HG03354 (cell line): ENCODE measurements around the gene GPR68.
"Not testable (repeated sequence)": the region's sequence is repeated elsewhere in the genome, so short reads cannot be mapped to it uniquely, and the experiment has no call there.

Experiments
- ATAC-seq: cut with Tn5 transposase; IDR thresholded peaks from one replicate; pipeline ENCODE4 v1.9.1; 2021; ENCODE audit warnings: mild to moderate bottlenecking; ENCODE audit not compliant: unreplicated experiment, poor library complexity, severe bottlenecking

The GPR68 gene

DNA sequence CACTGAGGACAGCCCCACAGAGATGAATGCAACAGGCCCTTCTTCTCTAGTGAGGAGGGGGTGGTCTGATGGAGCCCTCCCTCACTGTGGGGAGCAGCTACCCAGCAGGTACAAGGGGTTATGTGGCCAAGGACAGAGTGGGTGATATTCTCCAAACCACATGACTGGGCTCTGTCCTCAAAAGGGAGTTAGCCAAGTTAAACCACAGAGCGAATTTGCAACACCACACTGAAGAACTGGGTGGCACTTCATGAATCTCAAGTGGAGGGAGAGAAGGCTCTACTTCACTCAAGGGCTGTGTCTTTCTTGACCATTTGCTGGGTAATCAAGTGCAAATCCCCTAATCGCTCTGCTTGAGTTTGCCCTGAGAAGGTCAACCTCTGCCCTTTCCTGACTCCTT, 12.5 kb downstream of the GPR68 start:
- ATAC-seq: no peak

DNA sequence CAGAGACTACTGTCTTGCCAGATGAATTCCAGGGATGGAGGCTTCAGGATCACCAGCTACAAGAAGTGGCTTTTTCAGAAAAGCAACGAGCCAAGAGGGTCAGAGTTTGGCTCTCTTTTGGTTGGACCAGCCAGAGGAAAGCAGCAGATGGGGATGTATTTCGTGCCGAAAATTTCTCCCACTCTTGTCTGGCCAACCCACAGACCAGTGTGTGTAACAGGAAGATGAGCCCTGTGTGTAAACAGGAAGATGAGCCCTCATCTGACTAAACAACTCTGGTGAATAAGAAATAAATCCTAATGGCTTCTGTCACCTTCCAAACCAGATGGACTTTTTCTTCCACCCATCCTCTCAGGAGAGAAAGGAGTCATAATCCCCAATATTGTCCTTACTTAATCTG, 13.1 kb downstream of the GPR68 start:
- ATAC-seq: no peak

DNA sequence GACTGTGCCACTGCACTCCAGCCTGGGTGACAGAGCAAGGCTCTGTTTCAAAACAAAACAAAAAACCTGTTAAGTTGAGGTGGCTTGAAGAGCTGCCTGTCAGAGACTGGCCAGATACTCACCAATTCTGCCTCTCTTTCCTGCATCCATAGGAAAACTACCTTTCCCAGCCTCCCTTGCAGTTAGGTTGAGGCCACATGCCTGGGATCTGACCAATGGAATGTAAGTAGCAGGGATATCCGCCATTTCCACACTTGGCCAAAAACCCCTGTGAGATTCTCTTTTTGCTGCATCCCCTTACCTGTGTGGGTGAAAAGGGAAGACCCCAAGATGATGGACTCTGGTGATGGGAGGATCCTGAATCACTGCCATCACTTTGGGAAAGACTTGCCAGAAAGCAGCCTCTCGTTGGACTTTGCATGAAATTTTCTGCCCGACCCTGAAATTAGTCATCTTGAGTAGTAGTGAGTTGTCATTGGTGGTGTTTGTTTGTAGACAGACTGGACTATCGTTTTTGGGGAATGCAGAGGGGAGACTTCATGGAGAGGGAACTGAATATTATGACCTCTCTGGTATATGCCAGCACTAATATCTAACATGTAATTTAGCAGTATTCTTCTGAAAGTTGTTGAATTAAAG, 14.0 kb downstream of the GPR68 start:
- ATAC-seq: no peak

DNA sequence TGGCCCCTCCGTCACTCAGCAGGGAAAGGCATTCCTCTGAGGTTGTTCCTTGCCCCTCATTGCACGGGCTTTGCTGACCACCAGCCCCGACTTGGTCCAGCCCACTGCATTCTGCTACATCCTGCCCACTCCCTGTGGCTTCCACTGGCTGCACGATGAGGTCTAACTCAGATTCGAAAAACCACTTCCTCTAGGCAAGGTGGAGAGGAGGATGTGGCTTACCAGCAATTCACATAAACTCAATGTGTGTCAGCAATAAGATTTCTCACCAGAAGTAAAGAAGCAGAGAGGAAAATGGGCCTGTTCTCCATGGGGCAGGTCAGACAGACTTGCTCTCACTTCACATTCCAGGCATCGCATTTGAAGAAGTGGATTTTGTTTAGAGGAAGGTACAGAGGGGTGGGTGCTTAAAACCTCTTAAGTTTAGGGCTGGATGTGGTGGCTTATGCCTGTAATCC, 14.7 kb downstream of the GPR68 start:
- ATAC-seq: peak; percentile 84

DNA sequence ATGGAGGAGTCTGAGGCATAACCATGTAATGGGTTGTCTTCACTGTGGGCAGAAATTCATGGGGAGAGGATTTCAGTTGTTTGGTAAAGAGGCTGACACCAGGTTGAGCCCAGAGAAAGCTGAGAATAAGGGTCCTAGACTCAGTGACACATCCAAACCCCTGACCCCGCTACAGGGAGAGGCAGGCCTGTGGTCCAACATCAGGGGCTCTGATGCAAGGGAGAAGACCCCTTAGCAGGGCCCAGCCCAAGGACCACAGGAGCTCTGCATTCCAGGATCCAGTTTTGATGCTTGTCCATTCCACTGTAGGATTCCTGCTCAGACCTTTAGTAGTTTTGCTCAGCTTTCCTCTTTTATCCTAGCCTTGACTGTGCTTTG, 15.5 kb downstream of the GPR68 start:
- ATAC-seq: no peak

DNA sequence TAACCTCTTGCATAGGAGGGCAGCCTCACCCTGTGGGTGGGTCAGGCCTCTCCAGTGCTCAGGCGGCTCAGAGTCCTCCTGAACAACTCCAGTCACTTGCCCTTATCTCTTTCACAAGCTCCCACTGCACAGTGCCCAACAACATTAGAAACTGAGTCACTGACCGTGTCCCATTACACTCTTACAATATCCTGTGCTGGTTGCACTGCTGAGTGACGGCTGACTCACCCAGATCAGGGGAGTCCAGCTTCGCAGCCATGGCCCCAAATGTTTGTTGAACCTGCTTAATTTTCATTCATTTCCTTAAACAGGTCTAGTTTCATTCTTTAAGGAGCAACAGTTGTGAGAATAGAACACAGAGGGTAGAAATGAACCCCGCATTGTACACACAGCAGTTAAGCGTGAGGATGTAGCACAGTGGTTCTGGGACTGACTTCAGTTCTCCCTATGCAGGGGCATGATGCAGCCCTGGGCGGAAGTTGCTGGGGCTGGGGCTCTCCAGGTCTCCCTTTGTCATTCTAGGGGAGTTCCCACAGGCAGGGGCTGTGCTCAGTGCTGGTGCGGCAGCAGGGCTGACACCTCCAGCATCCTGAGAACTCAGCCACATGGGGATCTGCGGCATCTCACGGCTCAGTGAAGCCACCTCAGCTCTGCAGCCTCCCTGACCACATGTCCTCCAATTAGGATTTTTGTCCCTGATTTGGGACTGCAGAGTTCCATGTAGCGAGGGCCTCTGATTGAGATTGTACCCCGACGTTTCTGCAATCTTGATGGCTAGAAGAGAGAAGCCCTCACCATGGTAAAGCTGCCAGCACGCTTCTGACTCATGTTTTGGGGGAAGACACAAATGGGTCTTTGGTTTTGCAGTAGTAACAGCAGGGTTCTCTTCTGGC, 16.1 kb downstream of the GPR68 start:
- ATAC-seq: peak; percentile 76

DNA sequence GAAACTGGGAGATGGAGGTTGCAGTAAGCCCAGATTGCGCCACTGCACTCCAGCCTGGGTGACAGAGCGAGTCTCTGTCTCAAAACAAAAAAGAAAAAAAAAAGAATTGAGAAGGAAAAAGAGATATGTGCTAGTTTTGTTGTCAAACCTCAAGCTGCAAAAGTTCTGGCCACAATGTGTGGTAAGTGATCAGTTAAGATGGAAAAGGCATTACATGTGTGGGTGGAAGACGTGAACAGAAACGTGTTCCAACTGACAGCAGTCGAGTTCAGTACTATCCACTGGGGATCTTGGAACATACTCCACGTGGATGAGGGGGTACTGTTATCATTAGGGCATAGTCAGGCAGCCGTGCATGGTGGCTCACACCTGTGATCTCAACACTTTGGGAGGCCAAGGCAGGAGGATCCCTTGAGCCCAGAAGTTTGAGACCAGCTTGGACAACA, 17.3 kb downstream of the GPR68 start:
- no peak for ATAC-seq

DNA sequence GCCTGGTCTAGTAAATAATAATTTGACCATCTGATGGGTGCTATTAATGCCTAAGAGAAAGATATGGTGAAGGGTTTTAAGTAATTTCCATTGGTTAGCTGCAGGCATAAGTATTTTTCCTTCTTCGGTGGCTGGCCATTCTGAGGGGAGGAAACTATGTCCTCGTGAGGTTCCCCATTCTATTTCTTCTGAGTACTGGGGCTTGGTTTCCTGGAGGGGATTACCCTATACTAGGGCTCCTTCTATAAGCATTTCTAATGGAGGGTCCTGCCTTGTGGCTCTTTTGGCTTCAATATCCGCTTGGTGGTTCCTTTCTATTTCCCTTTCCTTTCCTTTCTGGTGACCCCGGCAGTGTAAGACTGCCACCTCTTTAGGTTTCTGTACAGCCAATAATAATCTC, 18.1 kb downstream of the GPR68 start:
- ATAC-seq: not testable (repeated sequence)

DNA sequence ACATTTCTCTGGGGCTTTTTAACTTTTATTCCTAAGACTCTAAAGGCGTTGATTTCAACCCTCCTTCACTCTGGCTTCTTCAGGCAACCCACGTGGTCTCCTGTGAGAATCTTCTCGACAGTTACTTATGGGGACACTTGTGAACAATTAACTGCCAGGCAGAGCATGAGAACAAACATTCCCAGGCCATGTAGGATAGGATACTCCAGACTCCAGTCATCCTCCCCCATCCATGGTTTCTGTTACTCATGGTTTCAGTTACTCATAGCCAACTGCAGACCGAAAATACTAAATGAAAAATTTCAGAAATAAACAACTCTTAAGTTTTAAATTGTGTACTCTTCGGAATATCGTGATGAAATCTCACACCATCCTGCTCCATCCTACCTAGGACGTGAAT, 19.5 kb downstream of the GPR68 start:
- no peak for ATAC-seq

DNA sequence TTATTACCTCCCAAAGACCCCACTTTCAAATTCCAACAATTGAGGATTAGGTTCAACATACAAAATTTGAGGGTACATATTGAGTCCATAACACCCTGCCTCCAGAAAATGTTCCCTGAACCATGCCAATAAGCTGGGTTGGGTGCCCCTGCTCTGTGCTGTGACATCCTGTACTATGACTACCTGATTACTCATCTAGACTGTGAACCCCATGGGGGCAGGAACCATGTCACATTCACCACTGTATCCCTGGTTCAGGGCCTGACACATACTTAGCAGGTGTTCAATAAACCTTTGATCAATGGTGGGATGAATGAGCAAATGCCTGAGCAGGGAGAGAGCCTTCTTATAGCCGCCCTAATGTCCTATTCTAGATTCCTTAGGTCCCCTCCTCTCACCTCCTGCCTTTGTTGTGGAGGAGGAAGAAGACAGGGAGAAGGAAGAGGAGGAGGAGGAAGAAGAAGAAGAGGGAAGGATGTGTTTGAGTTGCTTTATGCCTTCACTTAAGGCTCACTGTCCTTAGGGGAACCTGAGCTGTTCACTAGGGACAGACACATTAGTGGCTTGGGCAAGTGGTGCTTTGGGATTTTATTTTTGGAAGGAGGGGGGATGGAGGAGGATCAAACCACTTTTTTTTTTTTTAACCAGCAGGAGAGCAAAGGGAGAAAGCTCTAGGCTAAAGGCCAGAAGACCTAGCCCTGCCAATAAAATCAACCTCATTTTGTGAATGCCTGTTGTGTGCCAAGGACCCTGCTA, 21.3 kb downstream of the GPR68 start:
- no peak for ATAC-seq

DNA sequence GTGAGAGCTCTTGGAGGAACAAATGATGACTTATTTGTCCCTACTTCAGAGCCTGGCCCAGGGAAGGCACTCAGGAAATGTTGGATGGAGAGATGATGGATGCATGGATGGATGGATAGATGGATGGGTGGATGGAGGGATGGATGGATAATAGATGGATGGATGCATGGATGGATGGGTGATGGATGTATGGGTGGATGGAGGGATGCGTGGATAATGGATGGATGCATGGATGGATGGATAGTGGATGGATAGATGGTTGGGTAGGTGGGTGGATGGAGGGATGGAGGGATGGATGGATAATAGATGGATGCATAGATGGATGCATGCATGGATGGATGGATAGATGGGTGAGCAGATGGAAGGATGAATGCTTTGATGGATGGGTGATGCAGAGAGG, 23.2 kb downstream of the GPR68 start:
- no peak for ATAC-seq

DNA sequence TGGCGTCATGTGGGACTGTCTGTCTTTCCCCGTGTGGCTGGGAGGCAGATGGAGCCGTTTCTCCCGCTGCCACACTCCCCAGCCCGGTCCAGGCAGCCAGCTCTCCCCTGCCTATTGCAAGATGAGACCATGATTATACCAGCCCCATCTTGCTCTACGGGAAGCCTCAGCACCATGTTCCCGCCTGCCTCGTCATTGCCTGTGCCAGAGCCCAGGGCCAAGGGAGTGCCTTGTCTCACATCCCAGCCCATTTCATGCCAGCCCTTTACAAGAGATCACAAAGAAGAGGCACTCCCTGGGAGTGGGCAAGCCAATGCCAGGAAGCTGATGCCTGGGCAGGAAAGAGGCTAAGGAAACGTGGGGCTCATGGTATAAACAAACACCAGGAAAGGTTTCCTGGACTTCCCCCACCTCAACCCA, 23.9 kb downstream of the GPR68 start:
- ATAC-seq: no peak

DNA sequence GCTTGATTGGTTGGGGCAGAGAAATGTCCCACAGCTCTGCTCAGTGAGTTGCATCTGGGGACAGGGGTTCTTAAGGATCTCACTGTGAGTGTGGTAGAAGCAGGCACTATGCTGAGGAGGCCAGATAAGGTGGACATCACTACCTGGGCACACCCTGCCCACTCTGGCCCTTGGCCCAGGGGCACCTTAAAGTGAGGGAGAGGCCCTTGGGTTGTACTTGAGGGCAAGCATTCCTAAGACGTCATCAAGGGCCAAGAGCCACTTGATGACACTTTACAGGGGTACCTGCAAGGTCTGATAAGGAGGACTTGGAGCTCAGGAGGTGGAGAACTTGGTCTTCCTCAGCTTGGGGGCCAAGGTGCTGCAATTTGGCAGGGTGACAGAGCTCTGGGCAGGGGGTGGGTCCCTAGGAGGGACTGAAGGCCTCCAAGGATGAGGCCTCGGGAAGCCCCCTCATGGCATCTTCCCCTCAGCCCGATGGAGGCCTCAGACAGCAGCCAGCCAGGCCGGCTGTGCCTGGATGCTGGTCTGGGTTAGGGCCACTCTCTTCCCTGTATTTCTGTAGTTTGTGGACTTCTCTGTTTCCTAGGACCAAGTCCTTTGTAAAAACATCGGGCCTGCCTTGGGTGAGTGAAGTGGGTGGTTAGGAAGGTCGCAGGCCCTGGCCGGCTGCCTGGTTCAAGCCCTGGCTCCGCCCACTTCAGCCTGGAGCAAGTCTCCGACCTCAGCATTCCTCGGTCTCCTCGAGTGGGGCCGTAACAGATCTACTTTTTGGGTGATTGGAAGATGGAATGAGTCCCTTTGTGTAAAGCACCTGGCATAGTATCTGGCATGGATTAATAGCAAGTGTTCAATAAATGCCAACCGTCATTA, 24.8 kb downstream of the GPR68 start:
- no peak for ATAC-seq

DNA sequence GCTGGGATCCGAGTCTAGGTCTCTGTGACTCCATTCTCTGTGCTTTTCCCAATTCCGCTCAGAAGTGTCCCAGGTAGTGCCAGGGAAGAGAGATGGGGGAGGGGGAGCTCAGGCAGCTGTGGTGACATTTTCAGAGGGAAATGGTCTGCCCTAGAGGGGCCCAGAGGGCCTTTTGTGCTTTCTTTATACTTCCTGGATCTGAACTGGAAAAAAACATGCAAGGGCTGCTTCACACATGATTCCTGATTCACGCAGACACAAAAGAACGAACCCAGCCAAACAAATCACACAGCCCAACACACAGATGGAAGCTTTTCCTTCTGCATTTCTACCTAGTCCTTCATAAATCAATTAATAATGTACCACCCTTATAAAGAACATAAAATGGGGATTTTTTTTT, 26.5 kb downstream of the GPR68 start:
- ATAC-seq: no peak

DNA sequence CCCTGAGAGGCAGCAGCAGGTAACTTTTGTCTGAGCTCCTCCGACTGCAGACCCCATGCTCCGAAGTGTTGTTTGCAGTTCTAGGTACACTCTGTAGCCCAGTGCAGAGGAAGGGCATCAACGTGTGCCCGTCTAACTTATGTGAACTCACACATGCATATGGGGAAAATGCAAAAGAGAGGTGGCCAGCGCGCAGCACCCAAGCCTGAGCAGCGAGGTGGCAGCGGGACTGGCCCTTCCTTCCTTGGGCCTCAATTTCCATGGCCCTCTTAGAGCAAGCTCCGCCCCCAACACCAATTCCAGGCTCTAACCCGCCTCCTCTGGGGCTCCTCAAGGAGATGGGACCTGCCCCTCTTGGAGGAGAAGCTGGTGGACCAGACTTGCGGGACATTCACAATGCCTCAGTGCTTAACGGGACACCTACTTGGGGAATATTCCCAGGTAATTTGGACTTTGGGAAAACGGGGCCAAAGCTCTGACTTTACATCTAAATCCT, 27.7 kb downstream of the GPR68 start:
- ATAC-seq: no peak

DNA sequence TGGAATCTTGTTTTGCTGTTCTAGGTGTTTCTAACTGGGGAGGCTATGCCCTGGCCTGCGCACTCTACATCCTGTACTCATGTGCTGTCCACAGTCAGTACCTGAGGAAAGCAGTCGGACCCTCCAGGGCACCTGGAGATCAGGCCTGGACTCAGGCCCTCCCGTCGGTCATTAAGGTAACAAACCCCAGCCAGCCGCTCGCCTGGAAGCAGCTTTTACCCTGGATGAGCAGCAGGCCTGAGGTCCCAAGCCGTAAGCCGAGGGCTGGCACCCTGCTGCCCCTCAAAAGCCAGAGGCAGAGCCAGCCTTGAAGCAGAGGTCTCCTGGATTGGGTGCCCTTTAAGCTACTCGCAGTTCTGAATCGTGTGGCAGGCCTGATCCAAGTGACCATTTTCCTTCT, 29.1 kb downstream of the GPR68 start:
- no peak for ATAC-seq

DNA sequence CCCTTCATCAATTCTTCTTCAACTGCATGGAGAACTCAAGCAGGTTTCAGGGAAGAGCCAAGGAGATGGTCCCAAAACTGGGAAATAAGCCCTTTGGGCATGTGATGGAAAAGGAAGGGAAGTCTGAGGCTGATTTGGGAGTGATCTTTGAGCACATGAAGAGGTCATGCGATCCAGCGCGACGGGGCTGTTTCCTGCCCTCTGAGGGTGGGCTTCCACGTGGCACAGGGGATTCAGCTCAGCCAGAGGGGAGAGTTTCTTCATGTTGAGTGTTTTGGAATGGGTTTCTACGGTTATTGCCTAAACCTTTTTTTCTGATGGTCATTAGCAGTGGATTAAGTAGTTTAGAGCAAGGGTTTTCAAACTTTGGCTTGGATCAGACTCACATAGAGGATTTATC, 30.2 kb downstream of the GPR68 start:
- ATAC-seq: no peak

DNA sequence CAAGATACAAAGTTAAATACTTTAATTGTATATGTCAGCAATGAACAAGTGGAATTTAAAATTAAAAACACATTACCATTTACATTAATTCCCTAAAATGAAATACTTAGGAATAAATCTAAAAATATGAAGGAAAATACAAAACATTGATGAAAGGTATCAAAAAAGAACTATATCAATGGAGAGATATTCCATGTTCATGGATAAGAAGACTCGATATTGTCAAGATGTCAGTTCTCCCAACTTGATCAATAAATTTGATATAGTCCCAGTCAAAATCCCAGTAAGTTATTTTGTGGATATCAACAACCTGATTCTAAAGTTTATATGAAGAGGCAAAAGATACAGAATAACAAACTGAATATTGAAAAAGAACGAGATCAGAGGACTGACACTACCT, 33.5 kb downstream of the GPR68 start:
- no peak for ATAC-seq

DNA sequence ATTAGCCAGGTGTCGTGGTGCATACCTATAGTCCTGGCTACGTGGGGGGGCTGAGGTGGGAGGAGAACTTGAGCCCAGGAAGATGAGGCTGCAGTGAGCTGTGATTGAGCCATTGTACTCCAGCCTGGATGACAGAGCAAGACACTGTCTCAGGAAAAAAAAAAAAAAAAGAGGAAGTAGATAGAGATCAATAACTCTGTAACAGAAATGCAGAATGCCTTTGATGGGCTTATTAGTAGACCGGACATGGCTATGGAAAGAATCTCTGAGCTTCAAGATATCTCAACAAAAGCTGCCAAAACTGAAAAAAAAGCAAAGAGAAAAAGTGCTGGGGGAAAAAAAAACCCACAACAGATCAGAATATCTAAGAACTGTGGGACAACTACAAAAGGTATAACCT, 37.5 kb downstream of the GPR68 start:
- no peak for ATAC-seq
